ENCODE data around the gene ANO1. TPM values are rescaled to one million over a fixed set of nuclear protein-coding genes. Genes with fewer than 3 reads are reported as not detected.
"Not testable (repeated sequence)": the region's sequence is repeated elsewhere in the genome, so short reads cannot be mapped to it uniquely, and the experiment has no call there.

The ANO1 gene
- total and polyA plus RNA-seq, 2 of the 8 experiments (the other 6 are each of a cell fraction or from before 2014, with no cell fraction given): 4.7 to 5.0 TPM

GRCh38 chr11:70201047-70201446 lies 122.9 kb downstream of the ANO1 start:
- 96% methylated on average over 3 of the region's 3 CpGs; no CpG with 5 or more reads in 1 of the 2 experiments for WGBS, 2 experiments (ENCODE audit: extremely low coverage in 1 of 2, insufficient coverage in 1 of 2, insufficient read length in 1 of 2, insufficient replicate concordance in 2 of 2, low coverage in 1 of 2, low lambda C conversion rate in 2 of 2, missing lambda C conversion rate in 1 of 2)
- H2BK20ac ChIP-seq (ENCODE audit: low read length); H2BK15ac ChIP-seq (ENCODE audit: low read length); H3K4me2 ChIP-seq (ENCODE audit: insufficient read depth in 1 of 2, low read depth in 2 of 2, low read length in 2 of 2); H2BK12ac ChIP-seq (ENCODE audit: low read depth, low read length); H3K79me1 ChIP-seq (ENCODE audit: low read depth, low read length); H3K4me3 ChIP-seq (ENCODE audit: extremely low read depth in 1 of 4, insufficient read depth in 2 of 4, low read depth in 3 of 4, low read length in 4 of 4); H4K8ac ChIP-seq (ENCODE audit: extremely low read depth, insufficient read depth, low read length); H2BK120ac ChIP-seq (replicated peaks; ENCODE audit: low read depth, low read length); H3K27ac ChIP-seq (ENCODE audit: low read depth, low read length); POLR2A ChIA-PET (ENCODE audit: partially characterized antibody); H3K9ac ChIP-seq (replicated peaks in 1 of 4; ENCODE audit: extremely low read depth in 1 of 4, low read depth in 3 of 4, low read length in 3 of 4); H3K56ac ChIP-seq (replicated peaks; ENCODE audit: insufficient read length, low read depth, low read length); H3K14ac ChIP-seq (ENCODE audit: insufficient read length); DNase-seq (ENCODE audit: low read depth in 1 of 2, low spot score in 2 of 2); H4K5ac ChIP-seq (ENCODE audit: insufficient read length, low read depth, low read length); H3K18ac ChIP-seq (ENCODE audit: extremely low read depth, low read length); H3K23ac ChIP-seq (ENCODE audit: insufficient read length); H2BK5ac ChIP-seq (ENCODE audit: low read depth, low read length); H2AFZ ChIP-seq (ENCODE audit: low read length); H3K36me3 ChIP-seq (ENCODE audit: control insufficient read depth in 2 of 4, insufficient read depth in 4 of 4, low read length in 3 of 4); FAIRE-seq; H2AK5ac ChIP-seq (ENCODE audit: low read depth, low read length); H3K23me2 ChIP-seq (ENCODE audit: low read depth, low read length); H3K9me3 ChIP-seq (ENCODE audit: insufficient read depth in 2 of 2, low read depth in 1 of 2, low read length in 1 of 2); H3K27me3 ChIP-seq (replicated peaks in 1 of 4; ENCODE audit: control insufficient read depth in 3 of 4, extremely low read depth in 1 of 4, insufficient read depth in 3 of 4, low read length in 3 of 4); H4K91ac ChIP-seq (replicated peaks; ENCODE audit: insufficient read length, low read length); H3K4ac ChIP-seq (replicated peaks; ENCODE audit: insufficient read length, low read depth, low read length): not testable (repeated sequence)
- H3K79me2 ChIP-seq (ENCODE audit: control insufficient read depth in 1 of 2, insufficient read depth in 2 of 2, low read length in 2 of 2): peaks cover 9 to 28% of the 10 kb centered on the region in 2 experiments
- peaks cover 7 to 17% (median 9%) of the 10 kb centered on the region in 4 experiments for H3K4me1 ChIP-seq (replicated peaks in 1 of 4; ENCODE audit: control insufficient read depth in 3 of 4, insufficient read depth in 4 of 4, low read length in 3 of 4)
- CTCF ChIA-PET (ENCODE audit: partially characterized antibody): interaction anchor here (6.0 kb wide), 1 partner anchor 292 kb away, joined by 59 read pairs; no protein-coding TSS in a partner anchor
- peaks cover 15 to 16% of the 10 kb centered on the region in 2 experiments for H4K20me1 ChIP-seq (replicated peaks in 1 of 2; ENCODE audit: control insufficient read depth in 1 of 2, insufficient read depth in 2 of 2, low read length in 2 of 2)
